Measurements from ENCODE around the gene STAT2.

GRCh38 chr12:56362130-56363059 lies 2.5 kb upstream of the STAT2 start, which contains the start of gene APOF:
- no peak for TF ChIP-seq CTCF (conservative IDR thresholded peaks at IDR 0.05 in 1 of 2, IDR thresholded peaks at IDR 0.05 in 1 of 2; ENCODE audit: low read depth in 1 of 2, low read length in 2 of 2)
- TF ChIP-seq EZH2 (IDR thresholded peaks at IDR 0.05; ENCODE audit: low read length, missing control alignments): no peak

Measured in fibroblast of lung (primary cell).